NCI-H2227 treated with DMSO at 0.1 percent for 48 hours (cell line): ENCODE data around the gene NSD2.

Source experiments
- DNase-seq: peaks from one replicate; lab custom pipeline; 2025; lab: John Stamatoyannopoulos, UW

Gene NSD2

GRCh38 chr4:1971456-1972200 lies 100.4 kb downstream of the NSD2 start:
- no peak for DNase-seq

DNA sequence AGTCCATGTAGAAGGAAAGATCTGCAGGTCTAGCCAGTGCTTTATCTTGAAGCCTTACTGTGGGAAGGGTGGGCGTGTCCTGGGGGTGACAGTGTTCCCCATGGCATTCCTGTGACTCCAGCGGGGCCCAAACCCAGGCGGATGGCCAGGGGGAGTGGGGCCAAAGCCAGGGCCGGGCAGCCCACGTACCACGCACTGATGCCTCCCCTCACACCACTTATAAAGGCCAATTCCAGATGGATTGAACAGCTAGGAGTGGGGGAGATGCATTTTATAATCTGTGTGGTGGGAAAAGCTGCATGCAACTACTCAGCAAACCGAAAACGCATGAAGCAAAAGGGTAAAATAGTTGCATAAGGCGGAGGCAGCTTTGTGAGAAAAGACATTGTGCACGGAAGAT lies 101.2 kb downstream of the NSD2 start:
- DNase-seq, result no peak

- DNase-seq, result no peak
Observed at GRCh38 chr4:1973218-1973617, 102.0 kb downstream of the NSD2 start.

DNA sequence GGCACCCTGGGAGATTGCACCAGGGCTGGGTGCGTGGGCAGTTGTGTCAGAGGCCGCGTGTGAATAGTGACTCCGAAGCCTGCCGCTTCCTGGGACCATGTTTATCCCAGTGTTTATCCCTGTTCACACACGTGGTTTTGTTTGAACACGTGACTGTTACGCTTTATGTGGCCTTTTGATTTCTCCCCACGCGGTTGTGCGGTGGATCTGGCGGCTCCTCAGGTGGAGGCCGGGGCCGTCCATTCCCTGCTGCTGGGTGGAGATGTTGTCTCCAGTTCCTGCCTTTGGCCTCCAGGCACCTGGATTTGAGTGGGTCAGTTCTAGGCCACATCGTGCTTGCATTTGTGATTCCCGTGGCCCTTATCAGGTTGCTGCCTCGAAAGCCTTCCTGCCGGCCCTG lies 102.5 kb downstream of the NSD2 start:
- DNase-seq, result no peak

DNA sequence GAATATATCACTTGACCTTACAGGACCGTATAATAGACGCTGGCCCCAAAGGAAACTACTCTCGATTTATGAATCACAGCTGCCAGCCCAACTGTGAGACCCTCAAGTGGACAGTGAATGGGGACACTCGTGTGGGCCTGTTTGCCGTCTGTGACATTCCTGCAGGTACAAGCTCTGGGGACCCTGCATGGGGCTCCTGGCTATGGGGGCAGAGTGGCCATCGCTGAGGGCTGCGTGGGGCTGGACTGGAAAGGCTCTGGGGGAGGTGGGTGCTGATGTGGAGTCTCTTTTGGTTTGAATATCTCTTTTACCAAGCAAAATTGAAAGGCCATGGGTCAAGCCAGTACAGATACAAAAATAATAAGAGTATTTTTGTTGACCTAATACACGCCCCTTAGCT lies 103.6 kb downstream of the NSD2 start:
- no peak for DNase-seq

GRCh38 chr4:1975391-1975801 lies 104.2 kb downstream of the NSD2 start:
- DNase-seq, result no peak

GRCh38 chr4:1975880-1976279 lies 104.7 kb downstream of the NSD2 start:
- DNase-seq, result no peak

DNA sequence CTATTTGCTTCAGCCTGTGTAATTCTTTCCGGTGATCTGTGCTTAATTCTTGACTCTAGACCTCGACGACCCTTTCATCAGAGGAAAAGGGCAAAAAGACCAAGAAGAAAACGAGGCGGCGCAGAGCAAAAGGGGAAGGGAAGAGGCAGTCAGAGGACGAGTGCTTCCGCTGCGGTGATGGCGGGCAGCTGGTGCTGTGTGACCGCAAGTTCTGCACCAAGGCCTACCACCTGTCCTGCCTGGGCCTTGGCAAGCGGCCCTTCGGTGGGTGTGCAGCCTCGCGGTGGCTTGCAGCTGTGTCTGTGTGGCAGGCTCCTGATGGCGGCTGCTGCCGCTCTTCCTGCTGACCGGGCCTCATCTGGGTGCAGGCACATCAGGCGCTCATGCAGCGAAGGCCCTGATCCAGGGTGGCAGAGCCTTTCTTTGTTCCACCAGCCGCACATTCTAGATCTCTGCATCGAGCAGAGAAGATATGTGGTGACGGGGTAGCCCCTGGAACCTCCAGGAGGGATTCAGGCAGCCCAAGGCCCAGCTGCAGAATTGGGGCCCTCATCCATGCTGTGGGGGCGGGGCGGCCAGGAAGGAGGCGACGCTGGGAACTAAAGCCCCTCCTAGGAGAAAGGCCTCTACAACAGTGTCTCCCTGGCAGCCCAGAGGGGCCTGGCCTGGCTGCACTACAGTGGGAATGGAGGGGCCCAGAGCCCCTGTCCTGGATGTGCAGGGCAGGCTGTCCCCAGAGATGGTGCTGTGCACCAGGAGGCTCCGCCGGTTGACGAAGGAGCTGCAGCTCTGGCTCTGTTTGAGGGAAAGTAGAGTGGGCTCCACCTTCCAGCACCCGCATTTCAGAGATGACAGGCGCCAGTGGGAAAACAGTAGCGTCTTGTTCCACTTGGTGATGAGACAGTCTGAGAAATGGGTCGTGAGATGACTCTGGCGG lies 105.5 kb downstream of the NSD2 start:
- no peak for DNase-seq

DNA sequence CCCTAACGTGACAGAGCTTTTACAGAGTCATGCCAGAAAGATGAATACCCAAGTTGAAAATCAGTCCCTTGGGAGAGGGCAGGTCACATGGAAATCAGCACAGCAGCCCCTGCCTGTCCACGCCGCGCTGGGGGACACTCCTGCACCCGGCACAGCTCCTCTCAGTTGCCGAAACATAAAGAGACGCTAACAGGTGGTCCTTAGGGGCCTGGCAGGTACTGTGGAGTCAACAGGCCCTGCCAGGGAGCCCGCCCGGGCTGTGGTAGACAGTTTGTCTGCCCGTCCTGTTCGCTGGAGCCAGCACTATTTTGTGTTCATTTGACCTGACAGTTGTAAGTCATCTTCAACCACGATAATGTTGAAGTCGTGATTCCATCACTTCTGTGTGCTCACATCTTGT lies 107.0 kb downstream of the NSD2 start:
- no peak for DNase-seq

GRCh38 chr4:1978741-1979476 lies 107.7 kb downstream of the NSD2 start:
- DNase-seq, result no peak

- DNase-seq, result no peak
Observed at GRCh38 chr4:1979477-1980196, 108.4 kb downstream of the NSD2 start.

DNA sequence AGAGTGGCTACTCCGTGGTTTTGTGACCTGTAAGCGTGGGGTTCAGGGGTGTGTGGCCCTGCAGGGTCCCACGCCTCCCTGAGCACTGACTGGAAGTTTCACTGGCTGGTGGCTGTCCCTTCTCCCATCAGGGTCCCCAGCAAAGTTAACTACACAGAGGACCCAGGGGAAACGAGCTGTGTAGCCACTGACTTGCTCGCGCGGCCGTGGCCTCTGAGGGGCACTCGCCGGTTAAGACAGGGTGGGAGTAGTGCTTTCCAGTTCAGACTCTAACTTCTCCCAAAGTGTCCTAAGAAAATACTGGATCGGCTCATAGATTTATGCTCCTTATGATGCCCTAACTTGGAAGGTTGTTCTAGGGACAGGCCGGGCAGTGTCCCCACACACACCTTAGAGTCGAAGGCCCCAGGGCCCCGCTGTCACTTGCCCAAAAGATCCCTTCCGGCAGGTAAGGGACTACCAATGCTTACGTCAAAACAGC lies 109.4 kb downstream of the NSD2 start:
- no peak for DNase-seq

DNA sequence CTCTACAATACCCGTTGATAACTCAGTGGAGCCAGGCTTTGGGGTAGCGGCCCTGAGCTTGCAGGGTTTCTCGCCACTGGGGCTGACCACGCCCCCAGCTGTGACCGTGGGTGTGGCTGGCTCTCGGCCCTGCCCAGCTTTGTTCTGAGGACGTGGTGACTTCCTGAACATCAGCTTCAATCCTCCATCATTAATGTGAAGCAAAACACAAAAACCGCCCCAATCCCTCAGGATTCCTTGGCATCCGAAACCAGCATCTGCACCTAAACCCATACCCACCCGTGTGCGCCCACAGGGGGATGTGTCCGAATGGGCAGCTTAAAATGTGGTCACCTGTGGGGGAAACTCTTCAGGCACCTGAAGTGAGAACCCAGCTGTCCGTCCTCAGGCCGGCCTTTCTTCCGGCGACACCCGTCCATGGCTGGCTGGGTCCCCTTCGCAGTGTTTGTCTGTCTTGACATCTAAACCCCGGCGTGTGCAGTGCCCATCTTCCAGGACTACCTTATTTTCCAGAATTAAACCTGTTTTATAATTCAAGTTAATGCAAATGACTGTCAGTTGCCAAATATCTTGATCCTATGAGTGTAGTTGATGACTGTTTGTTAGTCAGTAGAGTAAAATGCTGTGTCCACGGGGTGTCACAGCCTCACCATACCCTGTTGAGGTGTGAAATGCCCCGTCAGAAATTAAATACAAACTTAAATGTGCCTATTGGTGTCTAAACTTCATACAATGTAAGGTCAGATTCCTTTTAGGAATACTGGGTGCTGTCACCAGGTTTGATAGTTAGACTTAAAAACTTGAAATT lies 110.3 kb downstream of the NSD2 start:
- no peak for DNase-seq

GRCh38 chr4:1982124-1983052 lies 111.2 kb downstream of the NSD2 start:
- DNase-seq, result no peak

DNA sequence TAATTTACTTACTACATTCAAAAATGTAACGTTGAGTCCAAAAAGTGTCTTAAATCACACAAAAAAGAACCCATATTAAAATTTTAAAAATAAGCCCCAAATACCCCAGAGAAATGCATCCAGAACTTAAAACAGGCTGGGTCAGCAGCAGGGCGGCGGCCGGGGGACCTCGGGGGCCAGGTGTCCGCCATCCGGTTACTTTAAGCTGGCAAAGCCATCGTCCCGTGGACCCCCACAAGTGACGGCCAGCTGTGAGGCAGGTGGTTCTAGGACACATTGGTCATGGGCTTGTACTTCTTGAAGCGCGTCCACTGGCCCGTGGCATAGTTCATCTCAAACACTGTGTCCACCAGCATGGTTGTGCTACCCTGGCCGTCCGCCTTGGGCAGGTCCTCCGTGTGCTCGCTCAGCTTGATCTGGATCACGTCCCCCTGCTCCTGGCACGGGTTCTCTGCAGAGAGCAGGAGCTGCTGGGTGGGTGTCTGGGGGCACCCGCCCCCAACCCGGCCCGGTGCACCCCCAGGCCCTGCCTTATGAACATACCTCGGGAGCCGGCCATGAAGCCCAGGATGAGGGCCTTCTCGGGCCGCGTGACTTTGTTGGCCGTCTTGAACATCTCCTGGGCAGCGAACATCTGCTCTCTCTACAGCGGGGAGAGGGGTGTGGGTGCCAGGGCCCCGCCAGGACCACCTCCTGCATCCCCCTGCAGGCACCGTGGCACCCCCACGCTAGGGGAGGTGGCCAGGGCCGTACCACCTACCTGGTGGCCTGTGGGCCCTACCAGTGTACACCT lies 112.1 kb downstream of the NSD2 start:
- no peak for DNase-seq

- no peak for DNase-seq
Observed at GRCh38 chr4:1983846-1984405, 112.7 kb downstream of the NSD2 start.

DNA sequence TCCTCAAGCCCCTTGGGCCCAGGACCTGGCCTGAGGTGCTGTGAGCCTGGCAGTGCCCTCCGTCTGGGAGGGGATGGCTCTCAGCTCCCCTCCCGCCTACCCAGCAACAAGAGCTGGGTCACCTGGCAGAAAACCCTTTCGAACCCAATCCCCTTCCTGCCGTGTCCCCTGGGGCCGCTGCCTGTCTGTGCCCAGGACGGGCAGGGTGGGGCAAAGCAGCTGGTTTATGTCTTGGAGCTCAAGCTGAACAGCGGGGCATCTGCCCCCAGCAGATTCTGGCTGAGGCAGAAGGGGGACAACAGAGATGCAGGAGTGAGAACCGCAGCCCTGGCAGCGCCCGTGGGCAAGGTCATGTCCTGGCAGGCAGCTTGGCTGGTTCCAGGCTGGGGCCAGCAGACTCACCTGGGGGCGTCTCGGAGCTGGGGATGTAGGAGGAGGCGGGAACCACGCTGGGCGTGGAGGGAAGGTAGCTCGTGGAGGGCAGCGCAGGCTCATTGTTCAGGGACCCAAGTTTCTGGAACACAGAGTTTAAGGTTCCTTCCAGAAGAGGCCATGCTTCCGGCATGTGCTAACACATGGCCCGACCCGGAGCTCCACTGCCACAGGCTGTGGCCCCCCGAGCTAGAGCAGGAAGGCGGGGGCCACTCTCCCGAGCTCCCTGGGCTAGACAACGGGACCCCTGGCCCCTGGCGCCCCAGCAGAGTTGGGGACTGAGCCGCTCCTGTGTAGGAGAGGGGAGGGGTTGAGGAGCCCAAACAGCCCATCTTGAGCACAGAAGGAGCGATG lies 113.4 kb downstream of the NSD2 start:
- no peak for DNase-seq

DNA sequence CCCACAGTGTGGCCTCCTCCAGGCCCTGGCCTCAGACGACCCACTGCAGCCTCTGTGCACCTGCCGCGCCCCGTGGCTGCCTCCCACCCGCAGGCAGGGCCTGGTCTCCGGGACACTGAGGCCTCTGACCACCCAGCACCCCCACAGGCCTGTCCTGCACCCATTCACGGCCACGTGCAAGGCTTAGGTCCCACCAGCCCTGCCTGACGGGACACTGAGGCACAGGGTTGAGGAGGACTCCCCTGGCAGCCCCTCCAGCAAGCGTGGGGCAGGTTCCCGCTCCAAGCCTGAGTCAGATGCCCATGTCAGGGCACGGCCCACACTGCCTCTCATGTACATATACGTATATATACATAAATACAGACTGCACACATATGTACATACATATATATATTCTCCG lies 114.1 kb downstream of the NSD2 start:
- no peak for DNase-seq
